ENCODE measurements around the gene ZFP62. TPM values are rescaled to one million over a fixed set of nuclear protein-coding genes. Genes with fewer than 3 reads are reported as not detected.
A peak's percentile ranks its signal among the peaks of the same experiment; 100 is the strongest.

The ZFP62 gene
- total and polyA plus RNA-seq, 2 of the 8 experiments (the other 6 are each of a cell fraction or from before 2014, with no cell fraction given), result 9.3 to 38.5 TPM

- no peaks in the 10 kb centered on the region; the same call in 1 of the 2 replicates for H3K23me2 ChIP-seq (ENCODE audit: low read depth, low read length)
- peaks cover 26% of the 10 kb centered on the region for H3K79me1 ChIP-seq (ENCODE audit: low read depth, low read length)
- peak overlapping the region; percentile 36 for H3K18ac ChIP-seq (ENCODE audit: extremely low read depth, low read length)
- H3K4ac ChIP-seq (replicated peaks; ENCODE audit: insufficient read length, low read depth, low read length), result no peak overlapping the region
- peak overlapping the region; percentile 33; the same call in 1 of the 2 replicates for H2AK5ac ChIP-seq (ENCODE audit: low read depth, low read length)
- H4K5ac ChIP-seq (ENCODE audit: insufficient read length, low read depth, low read length), result peak overlapping the region; percentile 84
- H4K91ac ChIP-seq (replicated peaks; ENCODE audit: insufficient read length, low read length), result peak overlapping the region; percentile 91
- peak overlapping the region; percentile 89; the same call in 1 of the 2 replicates for H2BK5ac ChIP-seq (ENCODE audit: low read depth, low read length)
- no peak for FAIRE-seq
- peak overlapping the region; percentile 19 to 95 (median 65); a peak in 6 of 8 replicates for H3K4me3 ChIP-seq (ENCODE audit: extremely low read depth in 1 of 4, insufficient read depth in 2 of 4, low read depth in 3 of 4, low read length in 4 of 4)
- DNase-seq (ENCODE audit: low read depth in 1 of 2, low spot score in 2 of 2), result no peak
- peaks cover 29 to 62% of the 10 kb centered on the region in 2 experiments for H3K79me2 ChIP-seq (ENCODE audit: control insufficient read depth in 1 of 2, insufficient read depth in 2 of 2, low read length in 2 of 2)
- H4K20me1 ChIP-seq (replicated peaks in 1 of 2; ENCODE audit: control insufficient read depth in 1 of 2, insufficient read depth in 2 of 2, low read length in 2 of 2), result peaks cover 22 to 26% of the 10 kb centered on the region in 2 experiments
- peaks cover 0 to 3% (median 0%) of the 10 kb centered on the region in 4 experiments; a peak in 1 of 8 replicates for H3K36me3 ChIP-seq (ENCODE audit: control insufficient read depth in 2 of 4, insufficient read depth in 4 of 4, low read length in 3 of 4)
- peak overlapping the region; percentile 70 to 94 for H3K4me2 ChIP-seq (ENCODE audit: insufficient read depth in 1 of 2, low read depth in 2 of 2, low read length in 2 of 2)
- H2AFZ ChIP-seq (ENCODE audit: low read length), result no peak overlapping the region
- 0 out of 2 replicates have a peak overlapping the region, but pooled peaks have one; percentile 20 for H2BK12ac ChIP-seq (ENCODE audit: low read depth, low read length)
- no peak overlapping the region for H2BK120ac ChIP-seq (replicated peaks; ENCODE audit: low read depth, low read length)
- peak overlapping the region in 2 of 4 experiments; percentile 6 to 34; a peak in 3 of 7 replicates for H3K9ac ChIP-seq (replicated peaks in 1 of 4; ENCODE audit: extremely low read depth in 1 of 4, low read depth in 3 of 4, low read length in 3 of 4)
- peak overlapping the region; percentile 32; the same call in 1 of the 2 replicates for H2BK15ac ChIP-seq (ENCODE audit: low read length)
- H4K8ac ChIP-seq (ENCODE audit: extremely low read depth, insufficient read depth, low read length), result peak overlapping the region; percentile 79; the same call in 1 of the 2 replicates
- POLR2A ChIA-PET (ENCODE audit: partially characterized antibody), result interaction anchor here (0.6 to 4.9 kb wide), 10 partner anchors 9 to 94 kb away, joined by 3 to 37 read pairs (median 4); no protein-coding TSS in a partner anchor
- H3K27ac ChIP-seq (ENCODE audit: low read depth, low read length), result peak overlapping the region; percentile 51; the same call in 1 of the 2 replicates
- no peak overlapping the region for H3K56ac ChIP-seq (replicated peaks; ENCODE audit: insufficient read length, low read depth, low read length)
- 62% methylated on average over 37 of the region's 41 CpGs; no CpG with 5 or more reads in 1 of the 2 experiments for whole genome bisulfite sequencing, 2 experiments (ENCODE audit: extremely low coverage in 1 of 2, insufficient coverage in 1 of 2, insufficient read length in 1 of 2, insufficient replicate concordance in 2 of 2, low coverage in 1 of 2, low lambda C conversion rate in 2 of 2, missing lambda C conversion rate in 1 of 2)
- H3K27me3 ChIP-seq (replicated peaks in 1 of 4; ENCODE audit: control insufficient read depth in 3 of 4, extremely low read depth in 1 of 4, insufficient read depth in 3 of 4, low read length in 3 of 4), result no peaks in the 10 kb centered on the region
- no peak overlapping the region for H2BK20ac ChIP-seq (ENCODE audit: low read length)
- CTCF ChIA-PET (ENCODE audit: partially characterized antibody), result interaction anchor here (0.5 to 6.4 kb wide), 2 partner anchors 16 to 140 kb away, joined by 3 to 99 read pairs; no protein-coding TSS in a partner anchor
- H3K9me3 ChIP-seq (ENCODE audit: insufficient read depth in 2 of 2, low read depth in 1 of 2, low read length in 1 of 2), result no peaks in the 10 kb centered on the region
- H3K4me1 ChIP-seq (replicated peaks in 1 of 4; ENCODE audit: control insufficient read depth in 3 of 4, insufficient read depth in 4 of 4, low read length in 3 of 4), result peaks cover 7 to 28% (median 17%) of the 10 kb centered on the region in 4 experiments
- H3K23ac ChIP-seq (ENCODE audit: insufficient read length), result no peak overlapping the region
- no peak overlapping the region for H3K14ac ChIP-seq (ENCODE audit: insufficient read length)
- TF ChIP-seq, protein P1, sequence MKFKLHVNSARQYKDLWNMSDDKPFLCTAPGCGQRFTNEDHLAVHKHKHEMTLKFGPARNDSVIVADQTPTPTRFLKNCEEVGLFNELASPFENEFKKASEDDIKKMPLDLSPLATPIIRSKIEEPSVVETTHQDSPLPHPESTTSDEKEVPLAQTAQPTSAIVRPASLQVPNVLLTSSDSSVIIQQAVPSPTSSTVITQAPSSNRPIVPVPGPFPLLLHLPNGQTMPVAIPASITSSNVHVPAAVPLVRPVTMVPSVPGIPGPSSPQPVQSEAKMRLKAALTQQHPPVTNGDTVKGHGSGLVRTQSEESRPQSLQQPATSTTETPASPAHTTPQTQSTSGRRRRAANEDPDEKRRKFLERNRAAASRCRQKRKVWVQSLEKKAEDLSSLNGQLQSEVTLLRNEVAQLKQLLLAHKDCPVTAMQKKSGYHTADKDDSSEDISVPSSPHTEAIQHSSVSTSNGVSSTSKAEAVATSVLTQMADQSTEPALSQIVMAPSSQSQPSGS (IDR thresholded peaks at IDR 0.05; ENCODE audit: low read length), result no peak
- TF ChIP-seq E2F6 (IDR thresholded peaks at IDR 0.05) (peak; percentile 72), MAX (IDR thresholded peaks at IDR 0.05) (peak; percentile 26; the same call in 1 of the 2 replicates), ASH2L (IDR thresholded peaks at IDR 0.05; ENCODE audit: low read length) (peak; percentile 3), RAD21 (IDR thresholded peaks at IDR 0.05 in 1 of 2, conservative IDR thresholded peaks at IDR 0.05 in 1 of 2; ENCODE audit: low read depth in 2 of 2, low read length in 2 of 2) (peak in 1 of 2 experiments; percentile 19; a peak in 1 of 4 replicates), BCL11A (IDR thresholded peaks at IDR 0.05; ENCODE audit: low read depth in 2 of 2, low read length in 2 of 2) (no peak)
Observed at GRCh38 chr5:180803181-180804128, 57.6 kb downstream of the ZFP62 start.

Data from H1 (cell line).